HCT116 (cell line): Measurements from ENCODE around the gene NEXMIF. TPM values are rescaled to one million over a fixed set of nuclear protein-coding genes. Genes with fewer than 3 reads are reported as not detected.

Source experiments
- ATAC-seq: fragments of 200-7000 bp; cut with Tn5 transposase; 2 replicates; pipeline ENCODE4 v1.9.1; 2020; ENCODE audit warnings: mild to moderate bottlenecking, moderate library complexity
- BruUV-seq: library from RNA; stranded (reverse); fragments of 400-500 nt; replicated peaks from 2 replicates; lab custom pipeline; 2021; lab: Mats Ljungman, UMichigan
- CTCF ChIA-PET: fragments of 300-600 bp; sonication (Branson Sonifier 250); formaldehyde crosslinking; loops from one replicate; lab custom pipeline; 2021; ENCODE audit warnings: antibody characterized with exemption; lab: Charles Lee
- POLR2A ChIA-PET: fragments of 300-600, 350-600 bp; sonication (Branson Sonifier 250); formaldehyde crosslinking; loops from one replicate; lab custom pipeline; 2021; ENCODE audit warnings: antibody characterized with exemption; lab: Charles Lee
- RAD21 ChIA-PET, 2 experiments: fragments of 300-600 bp; sonication (Branson Sonifier 250); formaldehyde crosslinking; loops; one replicate each; lab custom pipeline; 2023; ENCODE audit warnings: low total read pairs in 2 of 2; ENCODE audit not compliant: uncharacterized antibody in 2 of 2, unreplicated experiment in 2 of 2, low non-redundant PET in 1 of 2; lab: Charles Lee
- DNase-seq: peaks from one replicate; pipeline ENCODE4 v3.0.0-alpha.2; 2010; ENCODE audit warnings: low read depth, low spot score
- H2AFZ ChIP-seq: fragments of 200-600 bp; shearing (Covaris generic), sonication (generic); 2 replicates; pipeline ENCODE4 v1.6.1; 2017; ENCODE audit warnings: low read depth, mixed run types, mixed read lengths, antibody characterized with exemption, low read length; ENCODE audit not compliant: poor library complexity, severe bottlenecking
- H3K27ac ChIP-seq: 2 replicates; pipeline ENCODE4 v1.5.1; 2012; ENCODE audit warnings: low read depth, low read length
- H3K27me3 ChIP-seq: fragments of 200-600 bp; sonication (generic); 2 replicates; pipeline ENCODE4 v1.6.1; 2016; ENCODE audit warnings: mixed run types, low read length, mixed read lengths; ENCODE audit not compliant: insufficient read depth
- H3K36me3 ChIP-seq, 2 experiments: fragments of 200-500 bp in 1 of 2; fragments of 200-600 bp in 1 of 2; sonication (Bioruptor generic) in 1 of 2; sonication (generic) in 1 of 2; 2 replicates each; pipeline versions ENCODE4 v1.5.1 to v1.6.1; 2014 to 2016; ENCODE audit warnings: low read length in 2 of 2, inconsistent platforms in 1 of 2, mixed read lengths in 1 of 2, mixed run types in 1 of 2; ENCODE audit not compliant: insufficient read depth in 2 of 2, control insufficient read depth in 1 of 2
- H3K4me1 ChIP-seq, 2 experiments: fragments of 200-600 bp in 1 of 2; sonication (generic) in 1 of 2; 2 replicates each; pipeline versions ENCODE4 v1.5.1 to v1.6.1; 2012 to 2017; ENCODE audit warnings: low read length in 2 of 2, inconsistent platforms in 1 of 2, mild to moderate bottlenecking in 1 of 2, mixed read lengths in 1 of 2, mixed run types in 1 of 2, moderate library complexity in 1 of 2; ENCODE audit not compliant: insufficient read depth in 2 of 2, control insufficient read depth in 1 of 2
- H3K4me2 ChIP-seq: fragments of 200-600 bp; sonication (generic); 2 replicates; pipeline ENCODE4 v1.6.1; 2017; ENCODE audit warnings: mixed run types, low read length, mixed read lengths
- H3K4me3 ChIP-seq, 2 experiments: fragments of 200-600 bp in 1 of 2; sonication (generic) in 1 of 2; replicated peaks in 1 of 2; 2 replicates each; pipeline ENCODE4 v1.5.1; 2011 to 2016; ENCODE audit warnings: low read length in 2 of 2, control low read depth in 1 of 2, low read depth in 1 of 2, mild to moderate bottlenecking in 1 of 2, mixed read lengths in 1 of 2, mixed run types in 1 of 2
- H3K79me2 ChIP-seq: fragments of 200-600 bp; sonication (generic); 2 replicates; pipeline ENCODE4 v1.6.1; 2017; ENCODE audit warnings: mild to moderate bottlenecking, mixed run types, low read length, moderate library complexity, mixed read lengths; ENCODE audit not compliant: insufficient read depth
- H3K9ac ChIP-seq: fragments of 200-600 bp; sonication (generic); 2 replicates; pipeline ENCODE4 v1.6.1; 2016; ENCODE audit warnings: low read length, mixed read lengths
- H3K9me2 ChIP-seq: fragments of 200-600 bp; sonication (generic), shearing (Covaris generic); 2 replicates; pipeline ENCODE4 v1.6.1; 2017; ENCODE audit warnings: mixed run types, mild to moderate bottlenecking, moderate library complexity; ENCODE audit not compliant: insufficient read depth
- H3K9me3 ChIP-seq, 2 experiments: fragments of 200-500 bp in 1 of 2; fragments of 200-600 bp in 1 of 2; sonication (Bioruptor generic) in 1 of 2; sonication (generic) in 1 of 2; 2 replicates each; pipeline ENCODE4 v1.6.1; 2014 to 2017; ENCODE audit warnings: low read length in 2 of 2, mixed read lengths in 2 of 2, inconsistent platforms in 1 of 2, low read depth in 1 of 2, mild to moderate bottlenecking in 1 of 2, mixed run types in 1 of 2, moderate library complexity in 1 of 2; ENCODE audit not compliant: control insufficient read depth in 1 of 2, insufficient read depth in 1 of 2
- H4K20me1 ChIP-seq: fragments of 200-600 bp; sonication (generic), shearing (Covaris generic); 2 replicates; pipeline ENCODE4 v1.6.1; 2017; ENCODE audit warnings: mixed run types, mild to moderate bottlenecking, moderate library complexity; ENCODE audit not compliant: insufficient read depth
- EGR1 ChIP-seq: IDR thresholded peaks from 2 replicates; pipeline ENCODE4 v1.6.1; 2012; ENCODE audit warnings: low read depth
- ELF1 ChIP-seq: IDR thresholded peaks from 2 replicates; pipeline ENCODE4 v1.6.1; 2012; ENCODE audit warnings: low read depth, borderline replicate concordance
- EZH2 ChIP-seq: fragments of 200-600 bp; sonication (generic); IDR thresholded peaks from 2 replicates; pipeline ENCODE4 v1.6.1; 2017; ENCODE audit warnings: antibody characterized with exemption, mixed run types
- EZH2phosphoT487 ChIP-seq: fragments of 200-600 bp; IDR thresholded peaks from 2 replicates; pipeline ENCODE4 v1.6.1; 2018; ENCODE audit warnings: antibody characterized with exemption, borderline replicate concordance
- JUND ChIP-seq: IDR thresholded peaks from 2 replicates; pipeline ENCODE4 v1.6.1; 2012
- MAX ChIP-seq: IDR thresholded peaks from 2 replicates; pipeline ENCODE4 v1.6.1; 2012
- POLR2A ChIP-seq: IDR thresholded peaks from 2 replicates; pipeline ENCODE4 v1.7.0; 2011; ENCODE audit warnings: borderline replicate concordance; ENCODE audit not compliant: insufficient read depth, insufficient read length; ENCODE audit errors: extremely low read depth
- POLR2AphosphoS5 ChIP-seq: IDR thresholded peaks from 2 replicates; pipeline ENCODE4 v1.6.1; 2011; ENCODE audit warnings: mild to moderate bottlenecking, low read depth, low read length, moderate library complexity
- RAD21 ChIP-seq: IDR thresholded peaks from 2 replicates; pipeline ENCODE4 v1.6.1; 2012; ENCODE audit warnings: low read depth, mild to moderate bottlenecking
- SIN3A ChIP-seq: IDR thresholded peaks from 2 replicates; pipeline ENCODE4 v1.6.1; 2012; ENCODE audit warnings: low read depth
- SP1 ChIP-seq: IDR thresholded peaks from 2 replicates; pipeline ENCODE4 v1.6.1; 2012; ENCODE audit warnings: low read depth
- SRF ChIP-seq: IDR thresholded peaks from 2 replicates; pipeline ENCODE4 v1.6.1; 2012; ENCODE audit warnings: low read depth
- TCF7L2 ChIP-seq: IDR thresholded peaks from 2 replicates; pipeline ENCODE4 v1.7.0; 2011; ENCODE audit warnings: borderline replicate concordance, inconsistent platforms; ENCODE audit not compliant: insufficient read depth, insufficient read length; ENCODE audit errors: extremely low read depth
- ZBTB33 ChIP-seq: IDR thresholded peaks from 2 replicates; pipeline ENCODE4 v1.6.1; 2011; ENCODE audit warnings: mild to moderate bottlenecking, low read length, moderate library complexity; ENCODE audit not compliant: insufficient replicate concordance; ENCODE audit errors: extremely low read depth
- ZNF274 ChIP-seq: fragments of 200-500 bp; sonication (Bioruptor generic); IDR thresholded peaks from 2 replicates; pipeline ENCODE4 v1.6.1; 2014; ENCODE audit warnings: mild to moderate bottlenecking, low read depth, low read length, inconsistent platforms
- intact Hi-C: fragments of 100-400 bp; cut with micrococcal nuclease; formaldehyde crosslinking; loops from 2 replicates; pipeline ENCODE4 v1.10.0; 2022
- total RNA-seq: library from RNA; stranded (reverse); gene quantifications from one replicate; pipeline ENCODE4 v1.2.1, GENCODE V29; 2021; ENCODE audit not compliant: unreplicated experiment
- TF ChIP-seq, protein P1 (sequence below): IDR thresholded peaks from 2 replicates; pipeline ENCODE4 v1.6.1; 2012; ENCODE audit warnings: low read depth

Gene NEXMIF
- total RNA-seq, 1 experiment from 2014 or later: not detected

DNA sequence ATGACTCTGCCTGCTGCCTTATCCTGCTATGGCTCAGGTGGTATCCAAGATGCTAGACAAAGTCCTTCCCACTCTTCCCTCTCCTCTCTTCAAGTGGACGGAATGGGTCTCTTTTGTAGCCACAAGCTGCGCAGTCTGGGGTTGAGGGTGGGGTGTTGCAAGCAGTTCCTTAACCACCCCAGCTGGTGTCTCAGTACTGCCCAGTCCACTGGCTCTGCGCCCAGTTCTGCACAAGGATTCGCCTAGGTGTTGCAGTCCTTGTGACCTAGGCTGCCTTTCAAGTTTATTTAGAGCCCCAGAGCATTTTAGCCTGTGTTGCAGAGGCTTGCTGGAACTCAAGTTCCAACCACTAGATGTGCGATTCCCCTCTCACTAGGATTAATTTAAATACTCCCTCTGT lies 120.7 kb downstream of the NEXMIF start:
- Histone ChIP-seq H3K4me2 (no peak overlapping the region), H4K20me1 (no peaks in the 10 kb centered on the region), H3K79me2 (no peaks in the 10 kb centered on the region), H3K36me3 (no peaks in the 10 kb centered on the region), H3K4me1 (no peaks in the 10 kb centered on the region), H3K4me3 (no peak overlapping the region), H3K9me2 (no peaks in the 10 kb centered on the region), H3K27me3 (no peaks in the 10 kb centered on the region), H3K27ac (no peak overlapping the region), H3K9me3 (no peaks in the 10 kb centered on the region), H3K9ac (no peak overlapping the region), H2AFZ (no peak overlapping the region)
- TF ChIP-seq EZH2: no peak
- TF ChIP-seq POLR2A: no peak
- TF ChIP-seq, protein P1, sequence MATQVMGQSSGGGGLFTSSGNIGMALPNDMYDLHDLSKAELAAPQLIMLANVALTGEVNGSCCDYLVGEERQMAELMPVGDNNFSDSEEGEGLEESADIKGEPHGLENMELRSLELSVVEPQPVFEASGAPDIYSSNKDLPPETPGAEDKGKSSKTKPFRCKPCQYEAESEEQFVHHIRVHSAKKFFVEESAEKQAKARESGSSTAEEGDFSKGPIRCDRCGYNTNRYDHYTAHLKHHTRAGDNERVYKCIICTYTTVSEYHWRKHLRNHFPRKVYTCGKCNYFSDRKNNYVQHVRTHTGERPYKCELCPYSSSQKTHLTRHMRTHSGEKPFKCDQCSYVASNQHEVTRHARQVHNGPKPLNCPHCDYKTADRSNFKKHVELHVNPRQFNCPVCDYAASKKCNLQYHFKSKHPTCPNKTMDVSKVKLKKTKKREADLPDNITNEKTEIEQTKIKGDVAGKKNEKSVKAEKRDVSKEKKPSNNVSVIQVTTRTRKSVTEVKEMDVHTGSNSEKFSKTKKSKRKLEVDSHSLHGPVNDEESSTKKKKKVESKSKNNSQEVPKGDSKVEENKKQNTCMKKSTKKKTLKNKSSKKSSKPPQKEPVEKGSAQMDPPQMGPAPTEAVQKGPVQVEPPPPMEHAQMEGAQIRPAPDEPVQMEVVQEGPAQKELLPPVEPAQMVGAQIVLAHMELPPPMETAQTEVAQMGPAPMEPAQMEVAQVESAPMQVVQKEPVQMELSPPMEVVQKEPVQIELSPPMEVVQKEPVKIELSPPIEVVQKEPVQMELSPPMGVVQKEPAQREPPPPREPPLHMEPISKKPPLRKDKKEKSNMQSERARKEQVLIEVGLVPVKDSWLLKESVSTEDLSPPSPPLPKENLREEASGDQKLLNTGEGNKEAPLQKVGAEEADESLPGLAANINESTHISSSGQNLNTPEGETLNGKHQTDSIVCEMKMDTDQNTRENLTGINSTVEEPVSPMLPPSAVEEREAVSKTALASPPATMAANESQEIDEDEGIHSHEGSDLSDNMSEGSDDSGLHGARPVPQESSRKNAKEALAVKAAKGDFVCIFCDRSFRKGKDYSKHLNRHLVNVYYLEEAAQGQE: no peak
- no peak for TF ChIP-seq POLR2AphosphoS5
- TF ChIP-seq SRF: no peak
- no peak for TF ChIP-seq EGR1
- TF ChIP-seq JUND: no peak
- no peak for TF ChIP-seq EZH2phosphoT487
- TF ChIP-seq ZNF274: no peak
- no peak for TF ChIP-seq TCF7L2
- TF ChIP-seq RAD21: no peak
- TF ChIP-seq ZBTB33: no peak
- no peak for TF ChIP-seq MAX
- no peak for TF ChIP-seq SP1
- TF ChIP-seq ELF1: no peak
- no peak for TF ChIP-seq SIN3A
- CTCF ChIA-PET: no interaction called here
- no peak for DNase-seq
- POLR2A ChIA-PET: no interaction called here
- RAD21 ChIA-PET: no interaction called here
- BruUV-seq: no TSS peak
- no peak for ATAC-seq
- intact Hi-C loops: no loop called here
